ENCODE measurements around the gene MEI1. TPM values are rescaled to one million over a fixed set of nuclear protein-coding genes. Genes with fewer than 3 reads are reported as not detected.

Gene MEI1
- total RNA-seq, 2 donors from 2014 or later: 1.9 to 6.2 TPM

- intact Hi-C loops (cut with DNase I, micrococcal nuclease): no loop called here
- ATAC-seq (no peak), DNase-seq (no peak)
Measured at GRCh38 chr22:41812805-41813545, 113.7 kb downstream of the MEI1 start.

GRCh38 chr22:41813726-41814410, 114.6 kb downstream of the MEI1 start:
- DNase-seq (no peak), ATAC-seq (no peak)
- intact Hi-C loops (cut with DNase I, micrococcal nuclease): no loop called here

GRCh38 chr22:41815716-41816115, 116.4 kb downstream of the MEI1 start:
- intact Hi-C loops (cut with DNase I, micrococcal nuclease): no loop called here
- DNase-seq (no peak), ATAC-seq (no peak)

GRCh38 chr22:41816241-41816640, 116.9 kb downstream of the MEI1 start:
- intact Hi-C loops (cut with DNase I, micrococcal nuclease): no loop called here
- ATAC-seq: no peak
- DNase-seq: no peak

- DNase-seq: no peak
- no peak for ATAC-seq
- intact Hi-C loops (cut with DNase I, micrococcal nuclease): no loop called here
Measured at GRCh38 chr22:41816871-41817270, 117.6 kb downstream of the MEI1 start.

- intact Hi-C loops (cut with DNase I, micrococcal nuclease): no loop called here
- ATAC-seq: no peak
- no peak for DNase-seq
Measured at GRCh38 chr22:41818011-41818410, 118.7 kb downstream of the MEI1 start.

- intact Hi-C loops (cut with DNase I, micrococcal nuclease): no loop called here
- ATAC-seq (no peak), DNase-seq (no peak)
Measured at GRCh38 chr22:41818596-41818995, 119.3 kb downstream of the MEI1 start.

- ATAC-seq (no peak), DNase-seq (no peak)
- intact Hi-C loops (cut with DNase I, micrococcal nuclease): no loop called here
Measured at GRCh38 chr22:41819257-41819656, 120.0 kb downstream of the MEI1 start.

GRCh38 chr22:41820447-41820846, 121.1 kb downstream of the MEI1 start:
- no peak for ATAC-seq
- no peak for DNase-seq
- intact Hi-C loops (cut with DNase I, micrococcal nuclease): no loop called here

- no peak for ATAC-seq
- DNase-seq: no peak
- intact Hi-C loops (cut with DNase I, micrococcal nuclease): no loop called here
Measured at GRCh38 chr22:41821471-41822316, 122.4 kb downstream of the MEI1 start.

GRCh38 chr22:41822317-41823057, 123.2 kb downstream of the MEI1 start:
- DNase-seq (no peak), ATAC-seq (peak; percentile 62)
- intact Hi-C loops (cut with DNase I, micrococcal nuclease): no loop called here

- DNase-seq (no peak), ATAC-seq (no peak)
- intact Hi-C loops (cut with DNase I, micrococcal nuclease): no loop called here
Measured at GRCh38 chr22:41823797-41824196, 124.5 kb downstream of the MEI1 start.

- intact Hi-C loops (cut with DNase I, micrococcal nuclease): no loop called here
- no peak for DNase-seq
- no peak for ATAC-seq
Measured at GRCh38 chr22:41825376-41825775, 126.1 kb downstream of the MEI1 start.

- ATAC-seq: peak; percentile 0
- no peak for DNase-seq
- intact Hi-C loops (cut with DNase I, micrococcal nuclease): no loop called here
Measured at GRCh38 chr22:41826021-41826420, 126.7 kb downstream of the MEI1 start.

GRCh38 chr22:41826430-41827383, 127.4 kb downstream of the MEI1 start:
- ATAC-seq (peak; percentile 76), DNase-seq (peak; percentile 59 to 65)
- intact Hi-C loops (cut with DNase I, micrococcal nuclease): no loop called here

GRCh38 chr22:41827671-41828070, 128.4 kb downstream of the MEI1 start:
- DNase-seq: no peak
- no peak for ATAC-seq
- intact Hi-C loops (cut with DNase I, micrococcal nuclease): no loop called here

- ATAC-seq: peak; percentile 19
- intact Hi-C loops (cut with DNase I, micrococcal nuclease): no loop called here
- peak; percentile 49 to 73 for DNase-seq
Measured at GRCh38 chr22:41828516-41828915, 129.2 kb downstream of the MEI1 start.

GRCh38 chr22:41830174-41830573, 130.9 kb downstream of the MEI1 start:
- ATAC-seq (no peak), DNase-seq (no peak)
- intact Hi-C loops (cut with DNase I, micrococcal nuclease): no loop called here
